Ovary (tissue), 3 donors: ENCODE results near the gene ILF2.

Experiments
- EP300 ChIP-seq: sonication (generic); formaldehyde crosslinking; IDR thresholded peaks from one replicate; pipeline ENCODE4 v1.6.1; 2017; ENCODE audit warnings: antibody characterized with exemption
- POLR2A ChIP-seq: fragments of 450-650 bp; IDR thresholded peaks from one replicate; pipeline ENCODE4 v1.6.1; 2017; ENCODE audit warnings: antibody characterized with exemption, mild to moderate bottlenecking, moderate library complexity
- TF ChIP-seq, protein P1 (sequence below), 3 donors: fragments of 450-650 bp in 2 of 3; fragments of 200-600 bp in 1 of 3; IDR thresholded peaks; one replicate each; pipeline versions ENCODE4 v1.5.1 to v1.8.0; 2016 to 2022; ENCODE audit warnings: antibody characterized with exemption in 3 of 3, mild to moderate bottlenecking in 1 of 3
- donor health status: DM: no; HTN: no; CAD: no.

DNA sequence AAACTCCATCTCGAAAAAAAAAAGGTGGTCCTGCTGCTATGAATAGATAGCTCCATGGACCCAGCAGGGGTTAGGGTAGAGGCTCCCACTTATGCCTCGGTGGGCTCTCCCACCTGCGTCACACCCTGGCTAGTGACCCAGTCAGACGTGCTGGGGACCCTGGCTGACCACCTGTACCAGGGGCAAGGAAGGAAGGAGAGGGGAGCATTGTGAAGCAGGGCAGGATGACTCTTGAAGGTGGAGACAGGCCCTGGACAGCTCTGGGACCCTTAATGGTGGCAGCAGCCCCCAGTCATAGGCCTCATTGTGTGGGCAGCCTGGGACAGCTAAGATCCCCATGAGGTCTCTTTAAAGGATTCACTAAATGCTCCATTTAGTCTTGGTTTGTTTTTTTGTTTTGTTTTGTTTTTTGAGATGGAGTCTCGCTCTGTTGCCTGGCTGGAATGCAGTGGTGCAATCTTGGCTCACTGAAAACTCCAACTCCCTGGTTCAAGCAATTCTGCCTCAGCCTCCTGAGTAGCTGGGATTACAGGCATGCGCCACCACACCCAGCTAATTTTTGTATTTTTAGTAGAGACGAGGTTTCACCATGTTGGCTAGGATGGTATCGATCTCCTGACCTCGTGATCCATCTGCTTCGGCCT lies 22.7 kb downstream of the ILF2 start:
- TF ChIP-seq, protein P1, sequence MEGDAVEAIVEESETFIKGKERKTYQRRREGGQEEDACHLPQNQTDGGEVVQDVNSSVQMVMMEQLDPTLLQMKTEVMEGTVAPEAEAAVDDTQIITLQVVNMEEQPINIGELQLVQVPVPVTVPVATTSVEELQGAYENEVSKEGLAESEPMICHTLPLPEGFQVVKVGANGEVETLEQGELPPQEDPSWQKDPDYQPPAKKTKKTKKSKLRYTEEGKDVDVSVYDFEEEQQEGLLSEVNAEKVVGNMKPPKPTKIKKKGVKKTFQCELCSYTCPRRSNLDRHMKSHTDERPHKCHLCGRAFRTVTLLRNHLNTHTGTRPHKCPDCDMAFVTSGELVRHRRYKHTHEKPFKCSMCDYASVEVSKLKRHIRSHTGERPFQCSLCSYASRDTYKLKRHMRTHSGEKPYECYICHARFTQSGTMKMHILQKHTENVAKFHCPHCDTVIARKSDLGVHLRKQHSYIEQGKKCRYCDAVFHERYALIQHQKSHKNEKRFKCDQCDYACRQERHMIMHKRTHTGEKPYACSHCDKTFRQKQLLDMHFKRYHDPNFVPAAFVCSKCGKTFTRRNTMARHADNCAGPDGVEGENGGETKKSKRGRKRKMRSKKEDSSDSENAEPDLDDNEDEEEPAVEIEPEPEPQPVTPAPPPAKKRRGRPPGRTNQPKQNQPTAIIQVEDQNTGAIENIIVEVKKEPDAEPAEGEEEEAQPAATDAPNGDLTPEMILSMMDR (IDR thresholded peaks at IDR 0.05): no peak
- TF ChIP-seq POLR2A (no peak), EP300 (no peak)
